ENCODE results near the gene KLHL7. TPM values are rescaled to one million over a fixed set of nuclear protein-coding genes. Genes with fewer than 3 reads are reported as not detected.

The KLHL7 gene
- total and polyA plus RNA-seq, 2 donors (not counting 3 experiments of a cell fraction or from before 2014, with no cell fraction given): 21.3 to 32.1 TPM

DNA sequence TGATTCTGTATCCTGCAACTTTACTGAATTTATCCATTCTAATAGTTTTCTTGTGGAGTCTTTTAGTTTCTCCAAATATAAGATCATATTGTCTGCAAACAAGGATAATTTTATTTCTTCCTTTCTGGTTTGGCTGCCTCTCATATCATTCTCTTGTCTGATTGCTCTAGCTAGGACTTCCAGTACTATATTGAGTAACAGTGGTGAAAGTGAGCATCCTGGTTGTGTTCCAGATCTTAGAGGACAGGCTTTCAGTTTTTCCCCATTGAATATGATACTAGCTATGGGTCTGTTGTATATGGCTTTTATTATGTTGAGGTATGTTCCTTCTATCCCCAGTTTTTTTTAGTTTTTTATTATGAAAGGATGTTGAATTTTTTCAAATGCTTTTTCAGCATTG, 28.2 kb downstream of the KLHL7 start:
- H3K79me2 ChIP-seq (ENCODE audit: control insufficient read depth, insufficient read depth, low read length): no peaks in the 10 kb centered on the region
- POLR2A ChIA-PET: no interaction called here
- no peaks in the 10 kb centered on the region for H3K9me3 ChIP-seq (replicated peaks; ENCODE audit: control insufficient read depth, insufficient read depth, low read length)
- no peak overlapping the region for H3K9ac ChIP-seq (replicated peaks; ENCODE audit: extremely low read depth, insufficient read depth, low read length)
- dilution Hi-C loops (cut with MboI; ENCODE audit: extremely low pct_ligation_motif_present, low sequenced_read_pairs): no loop called here
- intact Hi-C loops (cut with micrococcal nuclease): no loop called here
- H4K20me1 ChIP-seq (replicated peaks; ENCODE audit: control insufficient read depth, extremely low read depth, insufficient read depth, low read length): no peaks in the 10 kb centered on the region
- CTCF ChIA-PET: no interaction called here
- no peak for DNase-seq (ENCODE audit: low read depth, low spot score)
- TF ChIP-seq POLR2A (IDR thresholded peaks at IDR 0.05; ENCODE audit: low read depth, low read length) (no peak), CTCF (IDR thresholded peaks at IDR 0.05; ENCODE audit: extremely low read depth in 1 of 2, insufficient read depth in 1 of 2, low read depth in 1 of 2, low read length in 2 of 2) (no peak)
- no peaks in the 10 kb centered on the region for H3K4me1 ChIP-seq (ENCODE audit: control insufficient read depth, extremely low read depth, insufficient read depth, low read length)
- H3K36me3 ChIP-seq (ENCODE audit: control insufficient read depth in 2 of 2, extremely low read depth in 1 of 2, insufficient read depth in 2 of 2, low read length in 2 of 2): peaks cover 3 to 5% of the 10 kb centered on the region in 2 experiments
- FAIRE-seq: no peak
- no peak overlapping the region for H3K4me2 ChIP-seq (ENCODE audit: insufficient read depth, low read length)
- H3K4me3 ChIP-seq (replicated peaks in 1 of 3; ENCODE audit: insufficient read depth in 1 of 3, low read depth in 1 of 3, low read length in 3 of 3): no peak overlapping the region
- H3K9me1 ChIP-seq (replicated peaks; ENCODE audit: control insufficient read depth, extremely low read depth, insufficient read depth, low read length): no peaks in the 10 kb centered on the region
- H3K27ac ChIP-seq (ENCODE audit: insufficient read depth, low read depth, low read length): no peak overlapping the region
- no peaks in the 10 kb centered on the region for H3K27me3 ChIP-seq (ENCODE audit: control insufficient read depth in 2 of 2, insufficient read depth in 2 of 2, low read length in 2 of 2)
- H2AFZ ChIP-seq (ENCODE audit: low read depth, low read length): no peak overlapping the region
- no TSS peak for BruUV-seq (replicated peaks)

- Histone ChIP-seq H4K20me1 (replicated peaks; ENCODE audit: control insufficient read depth, extremely low read depth, insufficient read depth, low read length) (no peaks in the 10 kb centered on the region), H3K36me3 (ENCODE audit: control insufficient read depth in 2 of 2, extremely low read depth in 1 of 2, insufficient read depth in 2 of 2, low read length in 2 of 2) (no peaks in the 10 kb centered on the region), H3K9ac (replicated peaks; ENCODE audit: extremely low read depth, insufficient read depth, low read length) (no peak overlapping the region), H3K79me2 (ENCODE audit: control insufficient read depth, insufficient read depth, low read length) (no peaks in the 10 kb centered on the region), H3K9me1 (replicated peaks; ENCODE audit: control insufficient read depth, extremely low read depth, insufficient read depth, low read length) (no peaks in the 10 kb centered on the region), H3K4me2 (ENCODE audit: insufficient read depth, low read length) (no peak overlapping the region), H3K27me3 (ENCODE audit: control insufficient read depth in 2 of 2, insufficient read depth in 2 of 2, low read length in 2 of 2) (no peaks in the 10 kb centered on the region), H3K4me3 (replicated peaks in 1 of 3; ENCODE audit: insufficient read depth in 1 of 3, low read depth in 1 of 3, low read length in 3 of 3) (no peak overlapping the region), H2AFZ (ENCODE audit: low read depth, low read length) (no peak overlapping the region), H3K9me3 (replicated peaks; ENCODE audit: control insufficient read depth, insufficient read depth, low read length) (no peaks in the 10 kb centered on the region), H3K4me1 (ENCODE audit: control insufficient read depth, extremely low read depth, insufficient read depth, low read length) (no peaks in the 10 kb centered on the region), H3K27ac (ENCODE audit: insufficient read depth, low read depth, low read length) (no peak overlapping the region)
- dilution Hi-C loops (cut with MboI; ENCODE audit: extremely low pct_ligation_motif_present, low sequenced_read_pairs): no loop called here
- TF ChIP-seq EZH2 (IDR thresholded peaks at IDR 0.05; ENCODE audit: borderline replicate concordance, low read depth, low read length, severe bottlenecking) (no peak), POLR2AphosphoS5 (IDR thresholded peaks at IDR 0.05; ENCODE audit: insufficient read depth, low read depth, low read length) (no peak), MAX (IDR thresholded peaks at IDR 0.05; ENCODE audit: insufficient read depth, insufficient read length) (no peak), POLR2A (IDR thresholded peaks at IDR 0.05; ENCODE audit: low read depth, low read length) (no peak), JUN (IDR thresholded peaks at IDR 0.05; ENCODE audit: borderline replicate concordance, insufficient read depth, insufficient read length, low read depth) (no peak), FOS (IDR thresholded peaks at IDR 0.05; ENCODE audit: borderline replicate concordance, insufficient read depth, low read length) (no peak), MYC (IDR thresholded peaks at IDR 0.05; ENCODE audit: low read depth, low read length) (no peak), CTCF (IDR thresholded peaks at IDR 0.05; ENCODE audit: extremely low read depth in 1 of 2, insufficient read depth in 1 of 2, low read depth in 1 of 2, low read length in 2 of 2) (no peak), GATA2 (IDR thresholded peaks at IDR 0.05; ENCODE audit: insufficient read depth, insufficient read length, low read depth, low read length) (no peak)
- no peak for FAIRE-seq
- ChIA-PET POLR2A (no interaction called here), CTCF (interaction anchor here (0.9 to 2.6 kb wide), 3 partner anchors 10 to 49 kb away, joined by 3 to 7 read pairs (median 4); no protein-coding TSS in a partner anchor)
- BruUV-seq (replicated peaks): no TSS peak
- intact Hi-C loops (cut with micrococcal nuclease): no loop called here
- DNase-seq (ENCODE audit: low read depth, low spot score): no peak
Observed at GRCh38 chr7:23135755-23136154, 30.2 kb downstream of the KLHL7 start.
